K562 (cell line): Measurements from ENCODE around the gene CXCR5.

Source experiments
- CTCF ChIP-seq, 3 experiments: IDR thresholded peaks in 2 of 3; conservative IDR thresholded peaks in 1 of 3; 2 replicates each; pipeline ENCODE4 v1.5.1; 2011 to 2012; ENCODE audit warnings: low read length in 3 of 3, mild to moderate bottlenecking in 3 of 3, control low read depth in 2 of 3, improper control_type of control experiment in 1 of 3, inconsistent platforms in 1 of 3, low read depth in 1 of 3, mixed read lengths in 1 of 3, moderate library complexity in 1 of 3; ENCODE audit not compliant: insufficient read depth in 2 of 3
- ELF4 ChIP-seq: fragments of 450-650 bp; formaldehyde crosslinking; IDR thresholded peaks from 2 replicates; pipeline ENCODE4 v1.4.0; 2022; ENCODE audit warnings: missing genetic modification characterization
- MEF2A ChIP-seq: IDR thresholded peaks from 2 replicates; pipeline ENCODE4 v1.6.1; 2011; ENCODE audit warnings: low read depth, mild to moderate bottlenecking, low read length, moderate library complexity; ENCODE audit not compliant: control insufficient read depth
- MYBL2 ChIP-seq, 2 experiments: fragments of 450-650 bp in 1 of 2; sonication (generic) in 1 of 2; formaldehyde crosslinking in 1 of 2; IDR thresholded peaks; 2 replicates each; pipeline versions ENCODE4 v1.6.1 to v1.8.1; 2017 to 2022; ENCODE audit warnings: borderline replicate concordance in 1 of 2, inconsistent platforms in 1 of 2, low read depth in 1 of 2, mild to moderate bottlenecking in 1 of 2, missing genetic modification reagents in 1 of 2, moderate library complexity in 1 of 2
- RBM25 ChIP-seq: fragments of 200-400 bp; formaldehyde crosslinking; IDR thresholded peaks from 2 replicates; pipeline ENCODE4 v1.6.1; 2018; ENCODE audit warnings: low read length, low read depth, moderate library complexity; ENCODE audit not compliant: severe bottlenecking
- SREBF1 ChIP-seq: fragments of 150-350 bp; IDR thresholded peaks from 2 replicates; pipeline ENCODE4 v1.6.1; 2014; ENCODE audit warnings: antibody characterized with exemption, low read depth, low read length, borderline replicate concordance

DNA sequence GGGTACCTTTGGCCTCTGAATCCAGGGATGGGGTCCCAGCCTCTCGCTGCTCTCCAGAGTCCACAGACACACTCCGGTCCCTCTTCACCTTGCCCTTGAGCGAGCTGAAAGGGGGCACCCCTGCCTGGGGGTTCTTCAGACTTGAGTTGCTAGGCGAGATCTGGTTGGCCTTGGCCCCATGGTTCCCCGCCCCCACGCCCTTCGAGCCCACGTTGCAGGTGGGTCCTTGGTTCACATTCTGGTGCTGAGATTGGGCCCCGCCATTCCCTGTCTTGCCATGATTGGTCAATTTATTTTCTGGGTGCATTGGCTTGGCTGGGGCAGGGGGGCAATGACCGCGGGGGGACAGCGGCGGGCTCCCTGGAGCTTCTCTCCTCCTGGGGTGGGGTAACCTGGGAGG, 24.6 kb downstream of the CXCR5 start:
- TF ChIP-seq CTCF (IDR thresholded peaks at IDR 0.05 in 2 of 3, conservative IDR thresholded peaks at IDR 0.05 in 1 of 3; ENCODE audit: insufficient read depth in 2 of 3, low read depth in 1 of 3, low read length in 3 of 3) (no peak), RBM25 (no peak), SREBF1 (no peak), ELF4 (CRISPR knock-in tag) (no peak), MYBL2 (IDR thresholded peaks at IDR 0.05; ENCODE audit: low read depth) (no peak), MYBL2 (CRISPR knock-in tag; IDR thresholded peaks at IDR 0.05; ENCODE audit: borderline replicate concordance) (no peak), MEF2A (no peak)
